ENCODE measurements around the gene AGPAT2.

AGPAT2 gene

GRCh38 chr9:136712690-136713544 lies 25.7 kb upstream of the AGPAT2 start:
- TF ChIP-seq ZFX (IDR thresholded peaks at IDR 0.05; ENCODE audit: borderline replicate concordance) (no peak), CTCF (IDR thresholded peaks at IDR 0.05) (no peak)
- peak overlapping the region; percentile 65 for H3K27ac ChIP-seq

GRCh38 chr9:136711751-136712689 lies 24.8 kb upstream of the AGPAT2 start, which contains the start of gene DIPK1B:
TSS of gene DIPK1B (plus strand) at chr9:136712572. CDS start at chr9:136712666, 94 bp downstream.
- H3K27ac ChIP-seq: peak within 1 kb of the TSS; percentile 65
- no peak for TF ChIP-seq ZFX (IDR thresholded peaks at IDR 0.05; ENCODE audit: borderline replicate concordance)
- no peak for TF ChIP-seq CTCF (IDR thresholded peaks at IDR 0.05)

GRCh38 chr9:136711219-136711648 lies 24.0 kb upstream of the AGPAT2 start:
- H3K27ac ChIP-seq: peak overlapping the region; percentile 65; the same call in 1 of the 2 replicates

- peak overlapping the region; percentile 65; the same call in 1 of the 2 replicates for H3K27ac ChIP-seq
- TF ChIP-seq ZFX (IDR thresholded peaks at IDR 0.05; ENCODE audit: borderline replicate concordance): no peak
- TF ChIP-seq CTCF (IDR thresholded peaks at IDR 0.05): no peak
These were observed 23.3 kb upstream of the AGPAT2 start for GRCh38 chr9:136710543-136710942.

- H3K27ac ChIP-seq: no peak overlapping the region
- TF ChIP-seq ZFX (IDR thresholded peaks at IDR 0.05; ENCODE audit: borderline replicate concordance): no peak
- no peak for TF ChIP-seq CTCF (IDR thresholded peaks at IDR 0.05)
These were observed 22.3 kb upstream of the AGPAT2 start for GRCh38 chr9:136709454-136710109.

- TF ChIP-seq ZFX (IDR thresholded peaks at IDR 0.05; ENCODE audit: borderline replicate concordance) (no peak), CTCF (IDR thresholded peaks at IDR 0.05) (no peak)
- H3K27ac ChIP-seq: no peak overlapping the region
These were observed 20.7 kb upstream of the AGPAT2 start for GRCh38 chr9:136707849-136708517.

- no peak overlapping the region for H3K27ac ChIP-seq
- no peak for TF ChIP-seq CTCF (IDR thresholded peaks at IDR 0.05)
These were observed 19.8 kb upstream of the AGPAT2 start for GRCh38 chr9:136707011-136707410.

All from 22Rv1 (cell line).